Neutrophil (primary cell): ENCODE measurements around the gene AFDN.

Experiments
- H3K27ac ChIP-seq: fragments of 200-600 bp; sonication (generic); 2 replicates; pipeline ENCODE4 v1.5.1; 2016; ENCODE audit warnings: mild to moderate bottlenecking, moderate library complexity
- H3K27me3 ChIP-seq: fragments of 200-600 bp; sonication (generic); 2 replicates; pipeline ENCODE4 v1.6.0; 2016; ENCODE audit warnings: mild to moderate bottlenecking
- H3K36me3 ChIP-seq: fragments of 200-600 bp; sonication (generic); 2 replicates; pipeline ENCODE4 v1.5.1; 2017
- H3K4me1 ChIP-seq, 2 experiments: fragments of 200-600 bp in 1 of 2; sonication (generic) in 1 of 2; 1 replicate in 1 of 2; 2 replicates in 1 of 2; pipeline versions ENCODE4 v1.5.1 to v1.6.1; 2013 to 2016; ENCODE audit warnings: low read depth in 1 of 2, low read length in 1 of 2, mild to moderate bottlenecking in 1 of 2, moderate library complexity in 1 of 2; ENCODE audit not compliant: control insufficient read depth in 1 of 2, insufficient read depth in 1 of 2
- H3K4me3 ChIP-seq, 2 experiments: fragments of 200-600 bp in 1 of 2; sonication (generic) in 1 of 2; 1 replicate in 1 of 2; 2 replicates in 1 of 2; pipeline ENCODE4 v1.5.1; 2013 to 2016; ENCODE audit warnings: low read depth in 1 of 2, low read length in 1 of 2, mild to moderate bottlenecking in 1 of 2, moderate library complexity in 1 of 2
- H3K9me3 ChIP-seq: fragments of 200-600 bp; sonication (generic); 2 replicates; pipeline ENCODE4 v1.5.1; 2016
- CTCF ChIP-seq: fragments of 200-600 bp; sonication (generic); IDR thresholded peaks from 2 replicates; pipeline ENCODE4 v1.5.1; 2016; ENCODE audit warnings: antibody characterized with exemption

AFDN gene

GRCh38 chr6:167882244-167882643 lies 55.5 kb downstream of the AFDN start:
- no peaks in the 10 kb centered on the region for H3K9me3 ChIP-seq
- TF ChIP-seq CTCF, result no peak
- H3K27me3 ChIP-seq, result no peaks in the 10 kb centered on the region
- H3K36me3 ChIP-seq, result no peaks in the 10 kb centered on the region
- no peak overlapping the region for H3K4me3 ChIP-seq
- no peaks in the 10 kb centered on the region for H3K4me1 ChIP-seq
- no peak overlapping the region for H3K27ac ChIP-seq

- Histone ChIP-seq H3K36me3 (no peaks in the 10 kb centered on the region), H3K9me3 (no peaks in the 10 kb centered on the region), H3K4me1 (no peaks in the 10 kb centered on the region), H3K27ac (no peak overlapping the region), H3K27me3 (no peaks in the 10 kb centered on the region), H3K4me3 (no peak overlapping the region)
- TF ChIP-seq CTCF, result no peak
Measured at GRCh38 chr6:167888098-167888497, 61.4 kb downstream of the AFDN start.

DNA sequence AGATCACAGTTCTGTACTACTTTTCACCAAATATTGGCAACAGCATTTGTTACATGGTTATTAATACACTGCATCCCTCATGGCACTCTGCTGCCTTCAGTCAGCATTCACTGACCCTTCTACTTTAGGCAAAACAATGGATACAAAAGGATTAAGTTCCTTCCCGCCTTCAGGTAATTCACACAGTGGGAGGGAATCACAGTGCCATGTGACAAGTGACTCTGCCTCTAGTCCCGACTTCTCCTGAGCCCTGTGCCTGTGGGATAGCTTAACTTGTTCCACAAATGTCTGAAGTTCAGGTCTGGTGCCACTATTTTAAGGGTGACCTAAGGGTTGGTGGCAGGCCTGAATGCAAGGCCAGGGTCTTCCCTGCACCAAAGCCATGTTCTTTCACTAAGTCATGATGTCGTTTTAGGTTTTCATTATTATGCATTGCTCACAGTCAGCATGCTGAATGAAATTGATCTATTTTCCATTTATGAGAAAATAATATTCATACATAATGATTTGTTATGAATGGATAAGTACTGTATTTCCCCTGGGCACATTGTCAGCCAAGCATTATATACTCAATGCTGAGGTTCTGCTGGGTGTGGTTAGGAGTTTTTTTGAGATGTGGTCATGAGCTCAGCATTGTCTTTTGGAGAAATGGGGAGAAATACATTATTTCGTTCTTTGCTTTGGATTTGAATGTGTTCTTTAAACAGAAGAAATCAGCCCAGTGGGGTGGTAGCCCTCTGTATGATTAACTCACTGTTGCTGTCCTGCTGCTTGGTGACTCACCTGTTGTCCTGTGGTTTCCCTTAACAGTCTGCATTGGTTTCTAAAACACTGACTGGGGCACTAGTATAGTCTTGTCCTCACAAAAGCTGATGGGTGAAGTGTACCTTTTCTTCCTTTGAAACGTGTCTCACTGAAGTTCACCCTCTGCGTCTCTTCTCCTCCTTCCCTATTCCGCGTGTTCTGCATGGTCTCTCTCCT lies 66.4 kb downstream of the AFDN start:
- no peaks in the 10 kb centered on the region for H3K9me3 ChIP-seq
- no peaks in the 10 kb centered on the region for H3K4me1 ChIP-seq
- no peak overlapping the region for H3K27ac ChIP-seq
- no peak for TF ChIP-seq CTCF
- H3K36me3 ChIP-seq, result no peaks in the 10 kb centered on the region
- H3K4me3 ChIP-seq, result no peak overlapping the region
- no peaks in the 10 kb centered on the region for H3K27me3 ChIP-seq

GRCh38 chr6:167894965-167895364 lies 68.3 kb downstream of the AFDN start:
- no peak overlapping the region for H3K27ac ChIP-seq
- H3K4me3 ChIP-seq, result no peak overlapping the region
- no peaks in the 10 kb centered on the region for H3K4me1 ChIP-seq
- H3K36me3 ChIP-seq, result no peaks in the 10 kb centered on the region
- H3K9me3 ChIP-seq, result no peaks in the 10 kb centered on the region
- H3K27me3 ChIP-seq, result no peaks in the 10 kb centered on the region
- no peak for TF ChIP-seq CTCF

- H3K27me3 ChIP-seq, result no peaks in the 10 kb centered on the region
- no peak overlapping the region for H3K4me3 ChIP-seq
- H3K4me1 ChIP-seq, result no peaks in the 10 kb centered on the region
- H3K9me3 ChIP-seq, result no peaks in the 10 kb centered on the region
- H3K36me3 ChIP-seq, result no peaks in the 10 kb centered on the region
- no peak for TF ChIP-seq CTCF
- no peak overlapping the region for H3K27ac ChIP-seq
Measured at GRCh38 chr6:167896648-167897047, 69.9 kb downstream of the AFDN start.
